GM19328 (cell line): ENCODE results near the gene RESP18.

ENCODE experiments used
- ATAC-seq: cut with Tn5 transposase; IDR thresholded peaks from one replicate; pipeline ENCODE4 v1.9.1; 2021; ENCODE audit warnings: mild to moderate bottlenecking, moderate library complexity; ENCODE audit not compliant: unreplicated experiment

Gene RESP18

GRCh38 chr2:219332542-219332941, at the start of gene RESP18:
Gene RESP18 (minus strand): TSS chr2:219332744.
- no peak for ATAC-seq

- no peak for ATAC-seq
Observed at GRCh38 chr2:219381448-219381847, 48.9 kb upstream of the RESP18 start.

- no peak for ATAC-seq
Observed at GRCh38 chr2:219380926-219381325, 48.4 kb upstream of the RESP18 start.

- no peak for ATAC-seq
Observed at GRCh38 chr2:219378163-219378851, 45.8 kb upstream of the RESP18 start.

GRCh38 chr2:219369447-219369861, 36.9 kb upstream of the RESP18 start:
- ATAC-seq, result no peak

GRCh38 chr2:219368690-219369191, 36.2 kb upstream of the RESP18 start:
- no peak for ATAC-seq

GRCh38 chr2:219362524-219363164, 30.1 kb upstream of the RESP18 start:
- no peak for ATAC-seq

GRCh38 chr2:219362072-219362471, 29.5 kb upstream of the RESP18 start:
- ATAC-seq, result no peak

- no peak for ATAC-seq
Observed at GRCh38 chr2:219358170-219359075, 25.9 kb upstream of the RESP18 start.

GRCh38 chr2:219356834-219357233, 24.3 kb upstream of the RESP18 start:
- no peak for ATAC-seq

- no peak for ATAC-seq
Observed at GRCh38 chr2:219354582-219354981, 22.0 kb upstream of the RESP18 start.

GRCh38 chr2:219353129-219353528, 20.6 kb upstream of the RESP18 start:
- no peak for ATAC-seq

GRCh38 chr2:219352448-219353023, 20.0 kb upstream of the RESP18 start:
- ATAC-seq, result no peak

GRCh38 chr2:219350710-219351221, 18.2 kb upstream of the RESP18 start:
- no peak for ATAC-seq

- ATAC-seq, result no peak
Observed at GRCh38 chr2:219350215-219350614, 17.7 kb upstream of the RESP18 start.

- ATAC-seq, result no peak
Observed at GRCh38 chr2:219344751-219345430, 12.3 kb upstream of the RESP18 start.

GRCh38 chr2:219335373-219335786, 2.8 kb upstream of the RESP18 start:
- ATAC-seq, result no peak

GRCh38 chr2:219334076-219334475, 1.5 kb upstream of the RESP18 start:
- ATAC-seq, result no peak

- no peak for ATAC-seq
Observed at GRCh38 chr2:219331560-219332213, 857 bp downstream of the RESP18 start.

- no peak for ATAC-seq
Observed at GRCh38 chr2:219327719-219328118, 4.8 kb downstream of the RESP18 start.
